NT2/D1 (cell line): ENCODE results near the gene PPIE.

Experiments
- DNase-seq: peaks from one replicate; pipeline ENCODE4 v3.0.0-alpha.2; 2011; ENCODE audit warnings: low read depth, low spot score
- H3K27me3 ChIP-seq: 2 replicates; pipeline ENCODE4 v1.6.0; 2011; ENCODE audit warnings: mild to moderate bottlenecking; ENCODE audit not compliant: insufficient read length, insufficient read depth
- H3K36me3 ChIP-seq: 2 replicates; pipeline ENCODE4 v1.6.1; 2011; ENCODE audit warnings: mild to moderate bottlenecking, low read length, mixed read lengths; ENCODE audit not compliant: insufficient read depth, insufficient read length
- H3K4me1 ChIP-seq: 2 replicates; pipeline ENCODE4 v1.5.1; 2011; ENCODE audit not compliant: insufficient read depth, insufficient read length
- H3K4me3 ChIP-seq: 2 replicates; pipeline ENCODE4 v1.5.1; 2011; ENCODE audit warnings: low read depth; ENCODE audit not compliant: insufficient read length
- H3K9ac ChIP-seq: 2 replicates; pipeline ENCODE4 v1.6.0; 2011; ENCODE audit warnings: low read depth; ENCODE audit not compliant: insufficient read length
- H3K9me3 ChIP-seq: 2 replicates; pipeline ENCODE4 v1.5.1; 2011; ENCODE audit warnings: mild to moderate bottlenecking, low read length; ENCODE audit not compliant: insufficient read depth
- SUZ12 ChIP-seq: IDR thresholded peaks from 2 replicates; pipeline ENCODE4 v1.6.1; 2011; ENCODE audit not compliant: insufficient read length, insufficient read depth; ENCODE audit errors: extremely low read depth
- YY1 ChIP-seq: IDR thresholded peaks from 2 replicates; pipeline ENCODE4 v1.6.1; 2011; ENCODE audit not compliant: insufficient read length, insufficient read depth
- ZNF274 ChIP-seq: IDR thresholded peaks from 2 replicates; pipeline ENCODE4 v1.6.1; 2011; ENCODE audit warnings: mild to moderate bottlenecking, low read depth, low read length

PPIE gene

DNA sequence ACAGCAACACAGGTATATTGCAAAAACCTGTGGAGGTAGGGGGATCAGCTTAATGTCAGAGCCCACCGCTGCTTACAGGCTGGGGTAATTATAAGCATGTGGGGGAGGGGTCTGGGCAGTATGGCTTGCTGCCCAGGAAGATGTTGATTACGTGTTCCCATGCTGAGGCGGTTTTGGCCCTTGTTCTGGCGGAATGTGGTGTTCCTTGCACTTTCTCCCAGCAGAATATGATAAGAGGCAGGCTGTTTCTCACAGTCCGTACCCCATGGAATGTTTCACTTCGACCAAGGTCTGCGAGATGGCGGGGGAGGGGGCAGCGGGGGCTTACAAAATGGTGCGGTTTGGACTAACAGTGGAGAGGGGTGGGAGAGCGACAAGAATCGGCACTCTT is 37.6 kb upstream of the PPIE start:
- no peak for DNase-seq
- TF ChIP-seq ZNF274 (no peak), SUZ12 (peak; percentile 41)
- Histone ChIP-seq H3K4me3 (no peak overlapping the region), H3K27me3 (peaks cover 100% of the 10 kb centered on the region), H3K36me3 (no peaks in the 10 kb centered on the region), H3K9me3 (no peaks in the 10 kb centered on the region), H3K9ac (no peak overlapping the region), H3K4me1 (peaks cover 4% of the 10 kb centered on the region)

DNA sequence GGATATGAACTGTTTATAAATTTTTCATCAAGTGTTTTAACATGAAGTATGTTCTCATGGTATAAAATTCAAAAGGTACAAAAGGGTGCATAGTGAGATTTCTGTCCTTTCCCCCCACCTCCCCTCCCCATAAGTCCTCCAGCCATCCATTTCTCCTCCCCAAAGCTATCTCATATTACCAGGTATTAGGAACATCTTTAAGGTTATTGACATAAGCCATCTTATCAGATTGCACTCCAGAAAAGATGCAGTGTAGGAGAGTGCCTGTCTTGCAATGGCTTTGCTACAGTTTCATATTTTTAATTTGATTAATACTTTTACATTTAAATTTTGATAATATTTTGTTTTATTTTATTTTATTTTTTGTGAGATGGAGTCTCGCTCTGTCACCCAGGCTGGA is 33.9 kb upstream of the PPIE start:
- DNase-seq = no peak
- TF ChIP-seq SUZ12 (no peak), YY1 (no peak), ZNF274 (no peak)
- no peaks in the 10 kb centered on the region for H3K9me3 ChIP-seq
- H3K36me3 ChIP-seq = no peaks in the 10 kb centered on the region
- H3K4me3 ChIP-seq = no peak overlapping the region
- H3K4me1 ChIP-seq = peaks cover 4% of the 10 kb centered on the region
- H3K9ac ChIP-seq = no peak overlapping the region
- peaks cover 100% of the 10 kb centered on the region for H3K27me3 ChIP-seq

DNA sequence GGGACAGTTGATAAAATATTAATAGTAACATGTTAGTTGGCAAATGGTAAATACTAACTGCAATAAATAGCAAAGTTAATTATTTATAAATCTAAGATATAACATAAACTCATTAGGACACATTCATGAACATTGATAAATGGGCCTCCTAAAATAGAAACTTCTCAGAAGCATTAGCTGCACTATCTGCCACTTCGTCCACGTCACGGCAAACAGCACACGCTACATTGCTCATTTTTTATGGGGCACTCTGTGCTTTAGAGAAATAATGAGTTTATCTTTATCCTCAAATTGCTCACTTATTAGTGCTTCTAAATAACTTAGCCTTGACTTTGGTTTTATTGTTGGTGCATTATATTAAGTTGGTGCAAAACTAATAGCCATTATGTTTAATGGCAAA is 31.2 kb upstream of the PPIE start:
- H3K27me3 ChIP-seq = peaks cover 100% of the 10 kb centered on the region
- H3K4me1 ChIP-seq = peaks cover 7% of the 10 kb centered on the region
- H3K9me3 ChIP-seq = no peaks in the 10 kb centered on the region
- no peaks in the 10 kb centered on the region for H3K36me3 ChIP-seq
- DNase-seq = no peak
- H3K9ac ChIP-seq = no peak overlapping the region
- no peak overlapping the region for H3K4me3 ChIP-seq
- TF ChIP-seq SUZ12 (no peak), YY1 (no peak), ZNF274 (no peak)

DNA sequence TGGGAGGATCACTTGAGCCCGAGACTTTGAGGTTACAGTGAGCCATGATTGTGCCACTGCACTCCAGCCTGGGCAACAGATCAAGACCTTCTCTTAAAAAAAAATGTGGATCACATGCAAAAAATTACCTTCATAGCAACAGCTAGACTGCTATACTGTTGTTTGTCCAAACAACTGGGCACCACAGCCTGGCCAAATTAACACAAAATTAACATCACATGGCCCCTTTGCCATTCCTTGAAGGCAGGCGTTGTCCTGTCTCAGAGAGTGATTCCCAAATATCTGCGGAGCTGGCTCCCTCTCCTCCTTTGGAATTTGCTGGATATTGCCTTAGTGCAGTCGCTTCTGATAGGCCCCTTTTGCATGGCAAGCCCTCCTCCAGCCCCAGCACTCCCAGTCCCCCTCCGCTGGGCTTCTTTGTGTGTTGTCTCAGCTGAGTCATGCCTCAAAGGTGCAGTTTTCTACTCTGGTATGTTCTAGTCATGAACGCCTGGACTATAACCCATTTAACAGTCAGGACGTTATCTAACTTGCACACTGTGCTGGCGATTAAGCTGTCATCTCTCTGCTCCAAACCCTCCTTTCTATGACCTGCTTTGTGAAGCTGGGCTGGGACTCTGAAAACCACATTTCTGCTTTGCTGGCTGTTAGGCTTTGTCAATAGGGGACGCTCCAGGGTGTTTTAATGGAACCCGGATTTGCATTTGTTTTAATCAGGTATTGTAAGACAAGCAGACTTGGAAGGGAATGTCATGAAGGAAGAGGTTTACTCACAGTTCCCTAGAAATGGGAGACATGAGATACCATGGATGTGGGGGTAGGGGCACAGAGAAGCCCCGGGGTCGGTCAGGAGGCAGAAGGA is 27.3 kb upstream of the PPIE start:
- H3K4me1 ChIP-seq = peaks cover 7% of the 10 kb centered on the region
- H3K4me3 ChIP-seq = no peak overlapping the region
- no peaks in the 10 kb centered on the region for H3K9me3 ChIP-seq
- H3K27me3 ChIP-seq = peaks cover 100% of the 10 kb centered on the region
- TF ChIP-seq YY1 (no peak), ZNF274 (no peak), SUZ12 (no peak)
- H3K9ac ChIP-seq = no peak overlapping the region
- DNase-seq = no peak
- H3K36me3 ChIP-seq = no peaks in the 10 kb centered on the region

DNA sequence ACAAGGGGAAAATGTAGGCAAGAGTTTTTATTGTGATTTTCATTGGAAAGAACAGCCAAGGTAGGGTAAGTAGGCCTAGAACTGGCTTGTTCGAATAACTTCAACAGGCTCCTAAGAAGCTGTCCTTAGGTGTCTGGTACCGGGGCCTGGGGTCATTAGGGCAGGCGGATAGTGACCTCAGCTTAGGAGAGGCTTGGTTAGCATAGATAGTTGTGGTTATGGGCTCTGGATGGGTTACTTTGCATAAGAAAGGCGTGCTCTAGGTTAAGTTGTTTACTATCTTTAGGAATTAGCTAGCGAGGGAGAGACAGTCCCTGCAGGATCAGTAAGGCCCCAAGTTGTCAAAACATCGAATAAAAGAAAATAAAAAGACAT is 26.7 kb upstream of the PPIE start:
- Histone ChIP-seq H3K4me1 (peaks cover 7% of the 10 kb centered on the region), H3K4me3 (no peak overlapping the region), H3K36me3 (no peaks in the 10 kb centered on the region), H3K9ac (no peak overlapping the region), H3K9me3 (no peaks in the 10 kb centered on the region), H3K27me3 (peaks cover 100% of the 10 kb centered on the region)
- TF ChIP-seq ZNF274 (no peak), SUZ12 (peak; percentile 94)
- DNase-seq = peak; percentile 97

DNA sequence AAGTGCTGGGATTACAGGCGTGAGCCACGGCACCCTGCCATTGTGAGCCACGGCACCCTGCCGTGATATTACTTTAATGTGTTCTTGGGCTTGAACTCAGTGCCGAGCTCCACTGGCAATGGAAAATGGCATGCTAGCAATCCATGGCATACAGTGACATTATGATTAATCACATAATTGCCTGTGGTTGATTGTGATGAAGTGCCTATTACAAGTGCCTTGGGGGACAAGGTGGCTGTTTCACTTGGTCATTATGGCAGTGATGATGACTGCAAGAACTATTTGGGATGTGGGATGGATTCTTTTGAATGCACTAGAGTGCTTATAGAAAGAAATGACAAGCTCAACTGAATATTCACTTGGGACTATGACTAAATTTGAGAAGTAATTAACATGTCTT is 25.1 kb upstream of the PPIE start:
- peaks cover 100% of the 10 kb centered on the region for H3K27me3 ChIP-seq
- H3K36me3 ChIP-seq = no peaks in the 10 kb centered on the region
- TF ChIP-seq SUZ12 (no peak), YY1 (no peak), ZNF274 (no peak)

DNA sequence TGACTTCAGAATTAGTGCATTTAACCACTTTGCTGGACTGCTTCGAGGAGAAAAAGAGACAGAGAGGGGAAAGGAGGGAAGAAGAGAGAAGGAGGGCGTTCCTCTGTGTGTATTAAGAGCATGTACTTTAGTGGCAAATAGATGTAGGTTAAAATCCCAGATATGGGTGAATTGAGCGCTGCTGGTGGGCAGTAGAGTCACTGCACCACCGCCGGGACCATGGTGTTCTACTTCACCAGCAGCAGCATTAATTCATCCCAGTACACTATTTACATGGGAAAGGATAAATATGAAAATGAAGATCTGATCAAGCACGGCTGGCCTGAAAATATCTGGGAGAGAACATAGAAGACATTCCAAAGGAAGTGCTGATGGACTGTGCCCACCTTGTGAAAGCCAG is 20.9 kb upstream of the PPIE start:
- TF ChIP-seq SUZ12 (peak; percentile 16), ZNF274 (no peak)
- Histone ChIP-seq H3K9ac (no peak overlapping the region), H3K9me3 (no peaks in the 10 kb centered on the region), H3K4me3 (no peak overlapping the region), H3K27me3 (peaks cover 100% of the 10 kb centered on the region), H3K4me1 (no peaks in the 10 kb centered on the region), H3K36me3 (no peaks in the 10 kb centered on the region)
- no peak for DNase-seq

More for the DNA sequence above, 25.1 kb upstream of the PPIE start:
- Histone ChIP-seq H3K4me1 (peaks cover 7% of the 10 kb centered on the region), H3K9ac (no peak overlapping the region), H3K9me3 (no peaks in the 10 kb centered on the region), H3K4me3 (no peak overlapping the region)
- DNase-seq = no peak
